Retina (tissue), 1 donor: ENCODE results near the gene FAR2.

Experiments
- DNase-seq: peaks from one replicate; pipeline ENCODE4 v3.0.0-alpha.2; 2016

Gene FAR2

GRCh38 chr12:29207120-29207519 is 58.0 kb downstream of the FAR2 start:
- DNase-seq, result no peak

- DNase-seq, result no peak
Observed at GRCh38 chr12:29208060-29208459, 59.0 kb downstream of the FAR2 start.

GRCh38 chr12:29208936-29209701 is 60.0 kb downstream of the FAR2 start:
- DNase-seq, result no peak

- no peak for DNase-seq
Observed at GRCh38 chr12:29211696-29212095, 62.6 kb downstream of the FAR2 start.

- DNase-seq, result no peak
Observed at GRCh38 chr12:29212682-29213403, 63.8 kb downstream of the FAR2 start.

GRCh38 chr12:29216266-29216665 is 67.2 kb downstream of the FAR2 start:
- DNase-seq, result no peak

- no peak for DNase-seq
Observed at GRCh38 chr12:29216797-29217575, 67.9 kb downstream of the FAR2 start.

- DNase-seq, result no peak
Observed at GRCh38 chr12:29220632-29221336, 71.7 kb downstream of the FAR2 start.

- DNase-seq, result no peak
Observed at GRCh38 chr12:29222200-29222599, 73.1 kb downstream of the FAR2 start.

- DNase-seq, result no peak
Observed at GRCh38 chr12:29223426-29223825, 74.3 kb downstream of the FAR2 start.

- no peak for DNase-seq
Observed at GRCh38 chr12:29223956-29224543, 75.0 kb downstream of the FAR2 start.

GRCh38 chr12:29224572-29224971 is 75.5 kb downstream of the FAR2 start:
- DNase-seq, result no peak

GRCh38 chr12:29225834-29226233 is 76.8 kb downstream of the FAR2 start:
- no peak for DNase-seq

- DNase-seq, result no peak
Observed at GRCh38 chr12:29226616-29227015, 77.5 kb downstream of the FAR2 start.

- DNase-seq, result no peak
Observed at GRCh38 chr12:29228474-29229157, 79.5 kb downstream of the FAR2 start.

GRCh38 chr12:29229158-29229505 is 80.1 kb downstream of the FAR2 start:
- DNase-seq, result no peak

- DNase-seq, result no peak
Observed at GRCh38 chr12:29229937-29230336, 80.9 kb downstream of the FAR2 start.

GRCh38 chr12:29230800-29231560 is 81.9 kb downstream of the FAR2 start:
- no peak for DNase-seq

GRCh38 chr12:29232086-29232485 is 83.0 kb downstream of the FAR2 start:
- DNase-seq, result no peak

GRCh38 chr12:29234552-29234951 is 85.5 kb downstream of the FAR2 start:
- DNase-seq, result no peak

- DNase-seq, result no peak
Observed at GRCh38 chr12:29234965-29235626, 86.0 kb downstream of the FAR2 start.
